ENCODE results near the gene JUN. TPM values are rescaled to one million over a fixed set of nuclear protein-coding genes. Genes with fewer than 3 reads are reported as not detected.

JUN gene
- total RNA-seq, 2 experiments from 2014 or later, result 51.4 to 53.2 TPM

GRCh38 chr1:58773406-58773840, 10.4 kb downstream of the JUN start:
- ChIA-PET CTCF (interaction anchor here (1.0 to 1.6 kb wide), 8 partner anchors 7 to 986 kb away, joined by 3 to 6 read pairs (median 4); no protein-coding TSS in a partner anchor), POLR2A (interaction anchor here (2.1 kb wide), 1 partner anchor 9 kb away, joined by 12 read pairs; the partner anchor contains the start of gene JUN)
- intact Hi-C loops (cut with micrococcal nuclease), result no loop called here
- Mint-ChIP-seq H3K27me3 (no peaks in the 10 kb centered on the region), H3K9me3 (no peaks in the 10 kb centered on the region), H3K4me3 (no peak overlapping the region), H3K27ac (no peak overlapping the region), H3K36me3 (ENCODE audit: low read depth) (no peaks in the 10 kb centered on the region), H3K4me1 (ENCODE audit: low read depth) (peaks cover 7% of the 10 kb centered on the region)
- TF ChIP-seq CTCF (IDR thresholded peaks at IDR 0.05), result no peak
- DNase-seq (peak; percentile 12), ATAC-seq (peak; percentile 47)

GRCh38 chr1:58769809-58770320, 14.0 kb downstream of the JUN start:
- Mint-ChIP-seq H3K36me3 (ENCODE audit: low read depth) (no peaks in the 10 kb centered on the region), H3K27ac (no peak overlapping the region), H3K9me3 (no peaks in the 10 kb centered on the region), H3K27me3 (no peaks in the 10 kb centered on the region), H3K4me1 (ENCODE audit: low read depth) (peaks cover 7% of the 10 kb centered on the region), H3K4me3 (no peak overlapping the region)
- TF ChIP-seq CTCF (IDR thresholded peaks at IDR 0.05), result no peak
- CTCF ChIA-PET, result interaction anchor here (1.5 to 3.7 kb wide), 4 partner anchors 12 to 62 kb away, joined by 4 to 30 read pairs (median 12); no protein-coding TSS in a partner anchor
- intact Hi-C loops (cut with micrococcal nuclease), result no loop called here
- POLR2A ChIA-PET, result interaction anchor here (0.8 kb wide), 1 partner anchor 64 kb away, joined by 4 read pairs; no protein-coding TSS in a partner anchor
- ATAC-seq (no peak), DNase-seq (no peak)

- POLR2A ChIA-PET, result no interaction called here
- CTCF ChIA-PET, result interaction anchor here (0.7 to 3.7 kb wide), 8 partner anchors 9 to 930 kb away, joined by 3 to 30 read pairs (median 6); no protein-coding TSS in a partner anchor
- no peaks in the 10 kb centered on the region for H3K27me3 Mint-ChIP-seq
These were observed 14.7 kb downstream of the JUN start for GRCh38 chr1:58768971-58769808.

GRCh38 chr1:58768191-58768731, 15.6 kb downstream of the JUN start:
- TF ChIP-seq CTCF (IDR thresholded peaks at IDR 0.05), result no peak
- ATAC-seq, result no peak
- H3K27ac Mint-ChIP-seq, result no peak overlapping the region
- intact Hi-C loops (cut with micrococcal nuclease), result no loop called here
- POLR2A ChIA-PET, result no interaction called here
- H3K4me3 Mint-ChIP-seq, result no peak overlapping the region
- H3K27me3 Mint-ChIP-seq, result no peaks in the 10 kb centered on the region
- no peaks in the 10 kb centered on the region for H3K36me3 Mint-ChIP-seq (ENCODE audit: low read depth)
- no peaks in the 10 kb centered on the region for H3K9me3 Mint-ChIP-seq
- H3K4me1 Mint-ChIP-seq (ENCODE audit: low read depth), result no peaks in the 10 kb centered on the region
- CTCF ChIA-PET, result interaction anchor here (0.7 to 3.7 kb wide), 9 partner anchors 10 to 991 kb away, joined by 3 to 30 read pairs (median 5); no protein-coding TSS in a partner anchor
- DNase-seq, result no peak

More at GRCh38 chr1:58768971-58769808, 14.7 kb downstream of the JUN start:
- no peaks in the 10 kb centered on the region for H3K9me3 Mint-ChIP-seq
- H3K4me3 Mint-ChIP-seq, result no peak overlapping the region
- TF ChIP-seq CTCF (IDR thresholded peaks at IDR 0.05), result peak; percentile 96
- ATAC-seq (no peak), DNase-seq (peak; percentile 65)
- no peak overlapping the region for H3K27ac Mint-ChIP-seq
- intact Hi-C loops (cut with micrococcal nuclease), result no loop called here
- peaks cover 7% of the 10 kb centered on the region for H3K4me1 Mint-ChIP-seq (ENCODE audit: low read depth)
- H3K36me3 Mint-ChIP-seq (ENCODE audit: low read depth), result no peaks in the 10 kb centered on the region

All from activated CD8-positive, alpha-beta T cell treated with anti-CD3 and anti-CD28 coated beads for 36 hours (primary cell).